ENCODE measurements around the gene TIMM44.

Gene TIMM44

GRCh38 chr19:7922836-7923195 is 20.6 kb downstream of the TIMM44 start:
- Histone ChIP-seq H3K27me3 (peaks cover 0 to 19% of the 10 kb centered on the region in 2 donors), H3K36me3 (peaks cover 9 to 20% (median 14%) of the 10 kb centered on the region in 3 donors)

GRCh38 chr19:7921967-7922835 is 21.3 kb downstream of the TIMM44 start:
- Histone ChIP-seq H3K9me3 (no peaks in the 10 kb centered on the region), H3K27ac (peak overlapping the region; percentile 85 to 88), H3K4me1 (peaks cover 4 to 91% (median 79%) of the 10 kb centered on the region in 4 donors), H3K36me3 (peaks cover 9 to 20% (median 14%) of the 10 kb centered on the region in 3 donors), H3K4me3 (peak overlapping the region; percentile 72 to 85), H3K27me3 (peaks cover 0 to 25% of the 10 kb centered on the region in 2 donors)
- DNase-seq = no peak
- TF ChIP-seq CTCF (IDR thresholded peaks at IDR 0.05) = no peak
- intact Hi-C loops (cut with DNase I; ENCODE audit: low total_unique reads) = no loop called here

More at GRCh38 chr19:7922836-7923195, 20.6 kb downstream of the TIMM44 start:
- Histone ChIP-seq H3K4me3 (no peak overlapping the region), H3K9me3 (no peaks in the 10 kb centered on the region), H3K4me1 (peaks cover 4 to 91% (median 79%) of the 10 kb centered on the region in 4 donors), H3K27ac (peak overlapping the region in 1 of 2 donors; percentile 85)
- no peak for DNase-seq
- no peak for TF ChIP-seq CTCF (IDR thresholded peaks at IDR 0.05)
- intact Hi-C loops (cut with DNase I; ENCODE audit: low total_unique reads) = no loop called here

- DNase-seq = no peak
- intact Hi-C loops (cut with DNase I; ENCODE audit: low total_unique reads) = no loop called here
- Histone ChIP-seq H3K27me3 (peaks cover 0 to 33% of the 10 kb centered on the region in 2 donors), H3K27ac (peak overlapping the region; percentile 85 to 88), H3K4me3 (peak overlapping the region; percentile 72 to 85), H3K9me3 (no peaks in the 10 kb centered on the region), H3K4me1 (peaks cover 4 to 91% (median 79%) of the 10 kb centered on the region in 4 donors), H3K36me3 (peaks cover 9 to 20% (median 14%) of the 10 kb centered on the region in 3 donors)
- TF ChIP-seq CTCF (IDR thresholded peaks at IDR 0.05) = no peak
Measured at GRCh38 chr19:7921302-7921966, 22.0 kb downstream of the TIMM44 start.

GRCh38 chr19:7920519-7921301 is 22.8 kb downstream of the TIMM44 start:
- Histone ChIP-seq H3K27ac (peak overlapping the region; percentile 87 to 88), H3K27me3 (peaks cover 0 to 40% of the 10 kb centered on the region in 2 donors), H3K36me3 (peaks cover 9 to 20% (median 14%) of the 10 kb centered on the region in 3 donors), H3K4me3 (peak overlapping the region; percentile 72 to 85), H3K9me3 (no peaks in the 10 kb centered on the region), H3K4me1 (peaks cover 4 to 91% (median 81%) of the 10 kb centered on the region in 4 donors)
- no peak for TF ChIP-seq CTCF (IDR thresholded peaks at IDR 0.05)
- intact Hi-C loops (cut with DNase I; ENCODE audit: low total_unique reads) = no loop called here
- peak; percentile 100 for DNase-seq
